A673 (cell line): Measurements from ENCODE around the gene SLC26A11. TPM values are rescaled to one million over a fixed set of nuclear protein-coding genes. Genes with fewer than 3 reads are reported as not detected.
A peak's percentile ranks its signal among the peaks of the same experiment; 100 is the strongest.

Experiments
- BruUV-seq: library from RNA; stranded (reverse); fragments of 400-500 nt; replicated peaks from 2 replicates; lab custom pipeline; 2021; lab: Mats Ljungman, UMichigan
- CTCF ChIA-PET: fragments of 300-600 bp; sonication (Branson Sonifier 250); formaldehyde crosslinking; loops from one replicate; lab custom pipeline; 2022; ENCODE audit warnings: antibody characterized with exemption; lab: Charles Lee
- POLR2A ChIA-PET: fragments of 300-600 bp; sonication (Branson Sonifier 250); formaldehyde crosslinking; loops from one replicate; lab custom pipeline; 2022; ENCODE audit warnings: antibody characterized with exemption; ENCODE audit not compliant: low non-redundant PET; lab: Charles Lee
- DNase-seq: peaks from one replicate; pipeline ENCODE4 v3.0.0-alpha.2; 2015; ENCODE audit warnings: low spot score
- H3K27ac ChIP-seq: fragments of 200-600 bp; sonication (generic); 2 replicates; pipeline ENCODE4 v1.5.1; 2016; ENCODE audit warnings: mixed run types, low read depth, mild to moderate bottlenecking, mixed read lengths, antibody characterized with exemption, low read length; ENCODE audit not compliant: poor library complexity, severe bottlenecking
- H3K27me3 ChIP-seq: fragments of 200-600 bp; sonication (generic); replicated peaks from 2 replicates; pipeline ENCODE4 v1.6.1; 2017; ENCODE audit warnings: mixed run types, low read depth, mild to moderate bottlenecking, mixed read lengths, antibody characterized with exemption, low read length; ENCODE audit not compliant: insufficient read depth, poor library complexity
- H3K36me3 ChIP-seq: fragments of 200-600 bp; sonication (generic); 2 replicates; pipeline ENCODE4 v1.6.1; 2016; ENCODE audit warnings: mixed run types, mild to moderate bottlenecking, mixed read lengths, antibody characterized with exemption, low read length; ENCODE audit not compliant: insufficient read depth, poor library complexity, severe bottlenecking
- H3K4me1 ChIP-seq: fragments of 200-600 bp; sonication (generic); 2 replicates; pipeline ENCODE4 v1.6.1; 2017; ENCODE audit warnings: mixed run types, mild to moderate bottlenecking, mixed read lengths, antibody characterized with exemption, low read length; ENCODE audit not compliant: insufficient read depth, poor library complexity, severe bottlenecking
- H3K4me3 ChIP-seq: fragments of 200-600 bp; sonication (generic); 2 replicates; pipeline ENCODE4 v1.5.1; 2016; ENCODE audit warnings: low read depth, mixed run types, mild to moderate bottlenecking, mixed read lengths, low read length; ENCODE audit not compliant: poor library complexity, severe bottlenecking
- H3K9me3 ChIP-seq: fragments of 200-600 bp; sonication (generic); 2 replicates; pipeline ENCODE4 v1.6.1; 2016; ENCODE audit warnings: mixed run types, low read depth, mild to moderate bottlenecking, mixed read lengths, antibody characterized with exemption, low read length; ENCODE audit not compliant: poor library complexity, severe bottlenecking
- EZH2 ChIP-seq: fragments of 200-600 bp; sonication (generic); IDR thresholded peaks from 2 replicates; pipeline ENCODE4 v1.6.1; 2017; ENCODE audit warnings: borderline replicate concordance, low read depth, mild to moderate bottlenecking, mixed read lengths, antibody characterized with exemption, low read length; ENCODE audit not compliant: poor library complexity, severe bottlenecking
- intact Hi-C: fragments of 100-400 bp; cut with micrococcal nuclease; formaldehyde crosslinking; loops from one replicate; pipeline ENCODE4 v1.10.0; 2022; ENCODE audit not compliant: unreplicated experiment
- total RNA-seq: library from RNA; stranded (reverse); gene quantifications from 2 replicates; pipeline ENCODE4 v1.2.3, GENCODE V29; 2021
- TF ChIP-seq, protein P1 (sequence below): fragments of 300-800, 200-600 bp; sonication (generic); conservative IDR thresholded peaks from 2 replicates; pipeline ENCODE4 v1.5.1; 2017; ENCODE audit warnings: low read depth, mild to moderate bottlenecking, antibody characterized with exemption, low read length, moderate library complexity, mixed read lengths

Gene SLC26A11
- total RNA-seq, 1 experiment from 2014 or later, result 23.5 TPM

DNA sequence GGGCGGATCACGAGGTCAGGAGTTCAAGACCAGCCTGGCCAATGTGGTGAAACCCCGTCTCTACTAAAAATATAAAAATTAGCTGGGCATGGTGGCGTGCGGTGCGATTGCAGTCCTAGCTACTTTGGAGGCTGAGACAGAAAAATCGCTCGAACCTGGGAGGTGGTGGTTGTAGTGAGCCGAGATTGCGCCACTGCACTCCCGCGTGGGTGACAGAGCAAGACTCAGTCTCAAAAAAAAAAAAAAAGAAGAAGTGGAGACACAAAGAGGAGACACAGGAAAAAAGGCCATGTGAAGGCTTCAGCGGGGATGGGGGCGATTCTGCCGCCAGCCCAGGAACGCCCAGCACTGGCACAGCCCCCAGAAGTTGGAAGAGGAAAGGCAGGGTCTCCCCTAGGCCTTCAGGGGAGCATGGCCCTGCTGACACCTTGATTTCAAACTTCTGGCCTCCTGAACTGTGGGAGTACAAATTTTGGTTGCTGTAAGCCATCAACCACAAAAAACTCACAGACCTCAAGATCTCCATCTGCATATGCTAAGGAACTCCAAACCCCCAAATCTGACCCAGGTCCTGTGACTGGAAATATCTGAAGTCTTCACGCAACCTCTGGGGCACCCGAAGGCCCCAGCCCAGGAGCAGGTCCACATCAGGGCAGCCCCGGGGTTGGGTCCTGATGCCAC is 7.1 kb upstream of the SLC26A11 start:
- Histone ChIP-seq H3K27ac (peak overlapping the region; percentile 66), H3K4me3 (no peak overlapping the region), H3K4me1 (peaks cover 23% of the 10 kb centered on the region), H3K9me3 (no peaks in the 10 kb centered on the region), H3K27me3 (no peaks in the 10 kb centered on the region), H3K36me3 (no peaks in the 10 kb centered on the region)
- TF ChIP-seq, protein P1, sequence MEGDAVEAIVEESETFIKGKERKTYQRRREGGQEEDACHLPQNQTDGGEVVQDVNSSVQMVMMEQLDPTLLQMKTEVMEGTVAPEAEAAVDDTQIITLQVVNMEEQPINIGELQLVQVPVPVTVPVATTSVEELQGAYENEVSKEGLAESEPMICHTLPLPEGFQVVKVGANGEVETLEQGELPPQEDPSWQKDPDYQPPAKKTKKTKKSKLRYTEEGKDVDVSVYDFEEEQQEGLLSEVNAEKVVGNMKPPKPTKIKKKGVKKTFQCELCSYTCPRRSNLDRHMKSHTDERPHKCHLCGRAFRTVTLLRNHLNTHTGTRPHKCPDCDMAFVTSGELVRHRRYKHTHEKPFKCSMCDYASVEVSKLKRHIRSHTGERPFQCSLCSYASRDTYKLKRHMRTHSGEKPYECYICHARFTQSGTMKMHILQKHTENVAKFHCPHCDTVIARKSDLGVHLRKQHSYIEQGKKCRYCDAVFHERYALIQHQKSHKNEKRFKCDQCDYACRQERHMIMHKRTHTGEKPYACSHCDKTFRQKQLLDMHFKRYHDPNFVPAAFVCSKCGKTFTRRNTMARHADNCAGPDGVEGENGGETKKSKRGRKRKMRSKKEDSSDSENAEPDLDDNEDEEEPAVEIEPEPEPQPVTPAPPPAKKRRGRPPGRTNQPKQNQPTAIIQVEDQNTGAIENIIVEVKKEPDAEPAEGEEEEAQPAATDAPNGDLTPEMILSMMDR, result no peak
- no peak for TF ChIP-seq EZH2
- DNase-seq, result peak; percentile 35
- ChIA-PET POLR2A (no interaction called here), CTCF (no interaction called here)
- no TSS peak for BruUV-seq
- intact Hi-C loops, result no loop called here

DNA sequence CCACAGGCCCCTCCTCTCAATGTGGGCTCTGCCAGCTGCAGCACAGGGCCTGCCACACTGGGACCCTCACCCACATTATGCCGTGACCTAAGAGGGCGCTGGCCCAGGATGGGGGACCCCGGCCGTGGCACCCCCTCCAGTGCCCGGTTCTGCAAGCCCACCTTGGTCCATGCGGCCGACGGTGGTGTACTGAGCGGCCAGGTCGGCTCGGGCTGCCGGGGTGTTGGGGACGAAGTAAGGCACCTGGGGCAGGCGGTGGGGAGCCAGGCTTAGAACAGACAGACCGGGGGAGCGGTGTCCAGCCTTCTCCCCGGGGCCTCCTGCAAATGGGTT is 6.6 kb upstream of the SLC26A11 start:
- ChIA-PET POLR2A (no interaction called here), CTCF (no interaction called here)
- no peak for DNase-seq
- Histone ChIP-seq H3K9me3 (no peaks in the 10 kb centered on the region), H3K27ac (peak overlapping the region; percentile 66), H3K4me1 (peaks cover 23% of the 10 kb centered on the region), H3K4me3 (no peak overlapping the region), H3K27me3 (no peaks in the 10 kb centered on the region), H3K36me3 (no peaks in the 10 kb centered on the region)
- BruUV-seq, result no TSS peak
- TF ChIP-seq, protein P1, result no peak
- no peak for TF ChIP-seq EZH2
- intact Hi-C loops, result no loop called here

DNA sequence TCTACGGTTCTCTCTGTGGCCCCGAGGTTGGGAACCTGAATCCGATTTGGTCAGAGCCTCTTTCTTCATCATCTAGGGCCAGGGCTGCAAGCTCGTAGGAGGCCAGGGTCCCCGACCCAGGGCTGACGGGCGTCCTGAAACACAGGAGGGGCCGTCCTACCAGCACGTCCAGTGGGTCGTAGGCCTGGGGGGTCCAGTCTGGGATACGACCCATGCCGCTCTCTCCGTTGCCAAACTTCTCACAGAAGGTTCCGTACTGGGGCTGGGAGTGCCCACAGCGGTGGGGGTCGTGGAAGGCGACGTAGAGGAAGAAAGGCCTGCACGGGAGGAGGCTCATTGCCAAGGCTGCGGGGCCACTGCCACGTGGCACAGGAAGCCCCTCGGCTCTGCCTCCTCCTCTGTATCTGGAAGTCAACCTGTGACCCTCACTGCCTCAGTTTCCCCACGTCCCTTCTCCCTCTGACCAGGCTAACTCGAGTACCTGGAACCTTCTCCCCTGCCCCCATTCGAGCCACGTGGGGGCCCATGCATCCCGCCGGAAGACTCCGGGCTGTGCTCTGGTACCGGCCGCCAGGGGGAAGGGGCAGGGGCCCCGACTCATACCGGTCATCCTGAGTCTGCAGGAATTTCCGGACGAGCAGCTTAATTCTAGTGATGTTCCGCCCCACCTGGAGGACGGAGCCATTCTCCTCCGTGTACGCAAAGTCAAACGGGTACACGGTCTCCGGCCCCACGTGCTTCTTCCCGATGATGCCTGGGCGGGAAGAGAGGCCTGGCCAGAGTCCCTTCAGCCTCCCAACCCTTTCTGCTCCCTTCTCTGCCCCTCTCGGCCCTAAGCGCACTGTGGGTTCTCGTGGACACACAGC is 6.0 kb upstream of the SLC26A11 start:
- POLR2A ChIA-PET, result interaction anchor here (0.6 kb wide), 1 partner anchor 88 kb away, joined by 3 read pairs; no protein-coding TSS in a partner anchor
- Histone ChIP-seq H3K27ac (no peak overlapping the region), H3K9me3 (no peaks in the 10 kb centered on the region), H3K4me1 (peaks cover 26% of the 10 kb centered on the region), H3K4me3 (no peak overlapping the region), H3K27me3 (no peaks in the 10 kb centered on the region), H3K36me3 (no peaks in the 10 kb centered on the region)
- DNase-seq, result no peak
- no TSS peak for BruUV-seq
- no peak for TF ChIP-seq EZH2
- TF ChIP-seq, protein P1, result no peak
- intact Hi-C loops, result no loop called here
- CTCF ChIA-PET, result no interaction called here
